H1 (cell line): ENCODE results near the gene NKG7. TPM values are rescaled to one million over a fixed set of nuclear protein-coding genes. Genes with fewer than 3 reads are reported as not detected.

Experiments used
- KDM5A ChIP-seq: fragments of 200-600 bp; IDR thresholded peaks from 2 replicates; pipeline ENCODE4 v1.7.1; 2012; ENCODE audit warnings: mild to moderate bottlenecking, low read length, inconsistent platforms, mixed read lengths
- SIRT6 ChIP-seq: IDR thresholded peaks from one replicate; pipeline ENCODE4 v1.7.1; 2012; ENCODE audit warnings: low read length, inconsistent platforms
- SP1 ChIP-seq: IDR thresholded peaks from 2 replicates; pipeline ENCODE4 v1.6.1; 2011; ENCODE audit warnings: low read depth, low read length
- SP2 ChIP-seq: IDR thresholded peaks from 2 replicates; pipeline ENCODE4 v1.6.1; 2012; ENCODE audit warnings: mild to moderate bottlenecking, low read length, inconsistent platforms
- TAF7 ChIP-seq: optimal IDR thresholded peaks from 2 replicates; pipeline ENCODE3; 2011; ENCODE audit warnings: low read depth, mild to moderate bottlenecking, inconsistent platforms, low read length, moderate library complexity, borderline replicate concordance
- polyA plus RNA-seq, 7 experiments: library from polyadenylated mRNA; depleted of rRNA in 3 of 7; stranded (reverse) in 5 of 7; unstranded in 2 of 7; fragments of >200 nt in 5 of 7; fragments of 200-250 nt in 2 of 7; gene quantifications; 1 replicate in 5 of 7; 2 replicates in 1 of 7; 4 replicates in 1 of 7; pipeline versions ENCODE4 v1.2.1 to v1.2.3, GENCODE V29; 2011 to 2013; ENCODE audit warnings: missing spikeins in 2 of 7, mixed read lengths in 2 of 7
- total RNA-seq: library from RNA; stranded (reverse); fragmentation: NEBNext Ultra II Directional; extraction: Animal tissue kit (Norgen Biotek cat#: 25700); gene quantifications from 2 replicates; pipeline ENCODE4 v1.2.1, GENCODE V29; 2021

NKG7 gene
- total and polyA plus RNA-seq, 2 of the 8 experiments (the other 6 are each of a cell fraction or from before 2014, with no cell fraction given): not detected

GRCh38 chr19:51367565-51368365, 4.7 kb downstream of the NKG7 start (continued):
- TF ChIP-seq TAF7 (no peak), SIRT6 (no peak), KDM5A (no peak), SP2 (no peak), SP1 (peak; percentile 78)
